SK-N-SH (cell line): ENCODE data around the gene NRP2. TPM values are rescaled to one million over a fixed set of nuclear protein-coding genes. Genes with fewer than 3 reads are reported as not detected.

Source experiments
- CTCF ChIA-PET: fragments of 300-600, 350-600 bp; formaldehyde crosslinking; extraction: SDS; loops from one replicate; lab custom pipeline; 2021; lab: Yijun Ruan, JAX
- POLR2A ChIA-PET: fragments of 350-600 bp; sonication (Branson Sonifier 250); formaldehyde crosslinking; extraction: SDS; loops from one replicate; lab custom pipeline; 2020; ENCODE audit warnings: antibody characterized with exemption, inconsistent platforms; lab: Yijun Ruan, JAX
- DNase-seq: peaks from one replicate; pipeline ENCODE4 v3.0.0; 2012
- H2AFZ ChIP-seq: fragments of 200-600 bp; sonication (generic); 2 replicates; pipeline ENCODE4 v1.8.1; 2016; ENCODE audit warnings: antibody characterized with exemption, mild to moderate bottlenecking, low read depth
- H3F3A ChIP-seq: fragments of 200-600 bp; sonication (generic); replicated peaks from 2 replicates; pipeline ENCODE3; 2016; ENCODE audit warnings: antibody characterized with exemption, mild to moderate bottlenecking; ENCODE audit not compliant: insufficient read depth
- H3K27ac ChIP-seq, 2 experiments: fragments of 200-500 bp in 1 of 2; fragments of 200-600 bp in 1 of 2; sonication (Bioruptor generic) in 1 of 2; sonication (generic), shearing (Covaris generic) in 1 of 2; 2 replicates each; pipeline versions ENCODE4 v1.5.1 to v1.6.1; 2014 to 2016; ENCODE audit warnings: low read depth in 2 of 2, inconsistent platforms in 1 of 2, low read length in 1 of 2, mild to moderate bottlenecking in 1 of 2, mixed read lengths in 1 of 2
- H3K27me3 ChIP-seq: fragments of 200-600 bp; sonication (generic), shearing (Covaris generic); 2 replicates; pipeline ENCODE4 v1.6.1; 2016; ENCODE audit warnings: mixed run types; ENCODE audit not compliant: insufficient read depth
- H3K36me3 ChIP-seq, 2 experiments: fragments of 200-500 bp in 1 of 2; fragments of 200-600 bp in 1 of 2; sonication (Bioruptor generic) in 1 of 2; sonication (generic) in 1 of 2; replicated peaks in 1 of 2; 2 replicates each; pipeline versions ENCODE3 to v1.5.1; 2014 to 2016; ENCODE audit warnings: low read length in 1 of 2, mild to moderate bottlenecking in 1 of 2; ENCODE audit not compliant: insufficient read depth in 2 of 2, control insufficient read depth in 1 of 2
- H3K4me1 ChIP-seq, 2 experiments: fragments of 200-500 bp in 1 of 2; fragments of 200-600 bp in 1 of 2; sonication (Bioruptor generic) in 1 of 2; sonication (generic), shearing (Covaris generic) in 1 of 2; 2 replicates each; pipeline versions ENCODE4 v1.5.1 to v1.6.1; 2014 to 2016; ENCODE audit warnings: low read depth in 1 of 2, low read length in 1 of 2, mixed run types in 1 of 2; ENCODE audit not compliant: insufficient read depth in 2 of 2, control insufficient read depth in 1 of 2
- H3K4me2 ChIP-seq: fragments of 200-600 bp; sonication (generic), shearing (Covaris generic); 2 replicates; pipeline ENCODE4 v1.6.1; 2017; ENCODE audit warnings: mixed run types
- H3K4me3 ChIP-seq, 2 experiments: fragments of 200-500 bp in 1 of 2; fragments of 200-600 bp in 1 of 2; sonication (Bioruptor generic) in 1 of 2; sonication (generic), shearing (Covaris generic) in 1 of 2; 2 replicates each; pipeline versions ENCODE4 v1.5.1 to v1.8.1; 2014 to 2016; ENCODE audit warnings: low read depth in 2 of 2, inconsistent platforms in 1 of 2, low read length in 1 of 2, mild to moderate bottlenecking in 1 of 2, mixed read lengths in 1 of 2, moderate library complexity in 1 of 2
- H3K79me2 ChIP-seq: fragments of 200-600 bp; sonication (generic); 2 replicates; pipeline ENCODE4 v1.8.1; 2017; ENCODE audit warnings: mild to moderate bottlenecking; ENCODE audit not compliant: insufficient read depth
- H3K9ac ChIP-seq: fragments of 200-600 bp; sonication (generic); 2 replicates; pipeline ENCODE4 v1.6.1; 2017; ENCODE audit warnings: mixed run types
- H3K9me2 ChIP-seq: fragments of 200-600 bp; sonication (generic); 2 replicates; pipeline ENCODE4 v1.6.1; 2017; ENCODE audit warnings: mixed run types
- H3K9me3 ChIP-seq: fragments of 200-600 bp; sonication (generic); 2 replicates; pipeline ENCODE4 v1.6.1; 2017; ENCODE audit warnings: mixed run types, mild to moderate bottlenecking, moderate library complexity
- H4K20me1 ChIP-seq: fragments of 200-600 bp; sonication (generic); 2 replicates; pipeline ENCODE4 v1.6.1; 2017; ENCODE audit warnings: mild to moderate bottlenecking, mixed run types; ENCODE audit not compliant: insufficient read depth
- ELF1 ChIP-seq: IDR thresholded peaks from 2 replicates; pipeline ENCODE4 v1.4.0; 2012
- EP300 ChIP-seq, 2 experiments: IDR thresholded peaks; 2 replicates each; pipeline versions ENCODE4 v1.4.0 to v1.6.1; 2012; ENCODE audit warnings: borderline replicate concordance in 1 of 2, low read depth in 1 of 2, low read length in 1 of 2
- EZH2phosphoT487 ChIP-seq: fragments of 200-600 bp; sonication (generic); IDR thresholded peaks from 2 replicates; pipeline ENCODE4 v1.6.1; 2017; ENCODE audit warnings: low read depth, mixed run types, mild to moderate bottlenecking, antibody characterized with exemption, moderate library complexity, borderline replicate concordance
- FOSL2 ChIP-seq: IDR thresholded peaks from 2 replicates; pipeline ENCODE4 v1.4.0; 2012; ENCODE audit warnings: low read depth, mild to moderate bottlenecking, moderate library complexity, borderline replicate concordance
- GATA2 ChIP-seq: sonication (generic); formaldehyde crosslinking; IDR thresholded peaks from 2 replicates; pipeline ENCODE4 v1.5.0; 2020; ENCODE audit warnings: mild to moderate bottlenecking, missing genetic modification reagents
- JUND ChIP-seq: IDR thresholded peaks from 2 replicates; pipeline ENCODE4 v1.4.0; 2012
- MAX ChIP-seq: IDR thresholded peaks from 2 replicates; pipeline ENCODE4 v1.4.0; 2012; ENCODE audit warnings: low read depth
- MEF2A ChIP-seq: IDR thresholded peaks from 2 replicates; pipeline ENCODE4 v1.4.0; 2012; ENCODE audit warnings: low read depth, borderline replicate concordance
- NFIC ChIP-seq: IDR thresholded peaks from 2 replicates; pipeline ENCODE4 v1.4.0; 2012; ENCODE audit warnings: borderline replicate concordance
- NRF1 ChIP-seq: IDR thresholded peaks from 2 replicates; pipeline ENCODE4 v1.6.1; 2012; ENCODE audit warnings: low read depth, mild to moderate bottlenecking, low read length
- POLR2AphosphoS5 ChIP-seq: IDR thresholded peaks from 2 replicates; pipeline ENCODE4 v1.6.1; 2012; ENCODE audit warnings: low read depth, low read length
- RAD21 ChIP-seq: IDR thresholded peaks from 2 replicates; pipeline ENCODE4 v1.6.1; 2012; ENCODE audit warnings: mild to moderate bottlenecking, low read length
- REST ChIP-seq: IDR thresholded peaks from 2 replicates; pipeline ENCODE4 v1.6.1; 2012; ENCODE audit warnings: mild to moderate bottlenecking, low read depth, low read length, moderate library complexity
- SMC3 ChIP-seq: IDR thresholded peaks from 2 replicates; pipeline ENCODE4 v1.6.1; 2012; ENCODE audit warnings: low read depth, low read length, improper control_type of control experiment
- TEAD4 ChIP-seq: IDR thresholded peaks from 2 replicates; pipeline ENCODE4 v1.4.0; 2012; ENCODE audit warnings: mild to moderate bottlenecking, borderline replicate concordance; ENCODE audit not compliant: insufficient read depth
- USF1 ChIP-seq: IDR thresholded peaks from 2 replicates; pipeline ENCODE4 v1.4.0; 2012; ENCODE audit warnings: low read depth, borderline replicate concordance
- ZBTB33 ChIP-seq: IDR thresholded peaks from 2 replicates; pipeline ENCODE4 v1.4.0; 2012; ENCODE audit warnings: low read depth, borderline replicate concordance
- WGBS: methylation state at CpG from one replicate; pipeline ENCODE4 v1.1.6; 2017; ENCODE audit warnings: low lambda C conversion rate; 5-methylcytosine and 5-hydroxymethylcytosine counted together
- polyA plus RNA-seq, 3 experiments: library from polyadenylated mRNA; depleted of rRNA; stranded (reverse); fragments of >200 nt; gene quantifications; 2 replicates each; pipeline ENCODE4 v1.2.3, GENCODE V29; 2012
- TF ChIP-seq, protein P1 (sequence below): IDR thresholded peaks from 2 replicates; pipeline ENCODE4; 2012

Gene NRP2
- polyA plus RNA-seq, 1 of the 3 experiments (the other 2 are of a cell fraction) = 68.8 TPM

GRCh38 chr2:205717175-205717846, 35.0 kb downstream of the NRP2 start:
- POLR2A ChIA-PET = no interaction called here
- peaks cover 22 to 25% of the 10 kb centered on the region in 2 experiments for H3K4me1 ChIP-seq
- no peak overlapping the region for H2AFZ ChIP-seq
- TF ChIP-seq REST = no peak
- TF ChIP-seq, protein P1, sequence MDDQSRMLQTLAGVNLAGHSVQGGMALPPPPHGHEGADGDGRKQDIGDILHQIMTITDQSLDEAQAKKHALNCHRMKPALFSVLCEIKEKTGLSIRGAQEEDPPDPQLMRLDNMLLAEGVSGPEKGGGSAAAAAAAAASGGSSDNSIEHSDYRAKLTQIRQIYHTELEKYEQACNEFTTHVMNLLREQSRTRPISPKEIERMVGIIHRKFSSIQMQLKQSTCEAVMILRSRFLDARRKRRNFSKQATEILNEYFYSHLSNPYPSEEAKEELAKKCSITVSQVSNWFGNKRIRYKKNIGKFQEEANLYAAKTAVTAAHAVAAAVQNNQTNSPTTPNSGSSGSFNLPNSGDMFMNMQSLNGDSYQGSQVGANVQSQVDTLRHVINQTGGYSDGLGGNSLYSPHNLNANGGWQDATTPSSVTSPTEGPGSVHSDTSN = no peak
- TF ChIP-seq TEAD4 = no peak
- TF ChIP-seq MEF2A = no peak
- TF ChIP-seq MAX = no peak
- no peak for TF ChIP-seq EP300 (IDR thresholded peaks at IDR 0.05; ENCODE audit: borderline replicate concordance in 1 of 2, low read depth in 1 of 2, low read length in 1 of 2)
- no peak for TF ChIP-seq JUND
- TF ChIP-seq FOSL2 = no peak
- TF ChIP-seq GATA2 (CRISPR knock-in tag) = no peak
- H3K27ac ChIP-seq = no peak overlapping the region
- peaks cover 22% of the 10 kb centered on the region; the same call in 1 of the 2 replicates for H3K79me2 ChIP-seq
- DNase-seq = no peak
- H3K27me3 ChIP-seq = no peaks in the 10 kb centered on the region
- no peak overlapping the region for H3K9ac ChIP-seq
- CTCF ChIA-PET = interaction anchor here (1.3 kb wide), 1 partner anchor 209 kb away, joined by 4 read pairs; no protein-coding TSS in a partner anchor
- 94% methylated on average over 10 of the region's 10 CpGs for WGBS
- no peaks in the 10 kb centered on the region for H3K9me3 ChIP-seq
- no peaks in the 10 kb centered on the region for H4K20me1 ChIP-seq
- H3F3A ChIP-seq = no peaks in the 10 kb centered on the region
- peaks cover under 1 to 4% of the 10 kb centered on the region in 2 experiments for H3K36me3 ChIP-seq
- no peak overlapping the region for H3K4me2 ChIP-seq
- H3K9me2 ChIP-seq = no peaks in the 10 kb centered on the region
- no peak overlapping the region for H3K4me3 ChIP-seq

- 91% methylated on average over 2 of the region's 3 CpGs for WGBS
- Histone ChIP-seq H3K27ac (no peak overlapping the region), H2AFZ (no peak overlapping the region), H3K9me3 (no peaks in the 10 kb centered on the region), H3K36me3 (peaks cover 6 to 9% of the 10 kb centered on the region in 2 experiments), H3K4me2 (no peak overlapping the region), H3K4me3 (no peak overlapping the region), H4K20me1 (no peaks in the 10 kb centered on the region), H3K9me2 (no peaks in the 10 kb centered on the region), H3K4me1 (peaks cover 18 to 22% of the 10 kb centered on the region in 2 experiments), H3F3A (no peaks in the 10 kb centered on the region), H3K79me2 (peaks cover 18% of the 10 kb centered on the region; the same call in 1 of the 2 replicates), H3K9ac (no peak overlapping the region), H3K27me3 (no peaks in the 10 kb centered on the region)
- CTCF ChIA-PET = interaction anchor here (1.3 kb wide), 1 partner anchor 208 kb away, joined by 4 read pairs; no protein-coding TSS in a partner anchor
- POLR2A ChIA-PET = no interaction called here
- TF ChIP-seq USF1 (no peak), TEAD4 (no peak), ELF1 (no peak), NRF1 (no peak), ZBTB33 (no peak), RAD21 (no peak), SMC3 (no peak), EZH2phosphoT487 (no peak), NFIC (no peak), MEF2A (no peak), POLR2AphosphoS5 (no peak)
- no peak for DNase-seq
These were observed 35.7 kb downstream of the NRP2 start for GRCh38 chr2:205717999-205718398.
